Umbilical cord (tissue), 2 donors: Measurements from ENCODE around the gene NR1H4. TPM values are rescaled to one million over a fixed set of nuclear protein-coding genes. Genes with fewer than 3 reads are reported as not detected.
"Not testable (repeated sequence)": the region's sequence is repeated elsewhere in the genome, so short reads cannot be mapped to it uniquely, and the experiment has no call there.

Experiments
- DNase-seq: peaks from one replicate; pipeline ENCODE4 v3.0.0-alpha.2; 2015; ENCODE audit warnings: low spot score
- total RNA-seq: library from RNA; depleted of rRNA; stranded (reverse); fragments of >200 nt; gene quantifications from one replicate; pipeline ENCODE4 v1.2.3, GENCODE V29; 2014; ENCODE audit warnings: low replicate concordance; ENCODE audit not compliant: insufficient read depth

NR1H4 gene
- total RNA-seq, 1 donor from 2014 or later = 1.7 TPM

GRCh38 chr12:100472325-100472724 is 1.3 kb upstream of the NR1H4 start:
- no peak for DNase-seq

GRCh38 chr12:100473050-100473715 is 483 bp upstream of the NR1H4 start:
- no peak for DNase-seq

DNA sequence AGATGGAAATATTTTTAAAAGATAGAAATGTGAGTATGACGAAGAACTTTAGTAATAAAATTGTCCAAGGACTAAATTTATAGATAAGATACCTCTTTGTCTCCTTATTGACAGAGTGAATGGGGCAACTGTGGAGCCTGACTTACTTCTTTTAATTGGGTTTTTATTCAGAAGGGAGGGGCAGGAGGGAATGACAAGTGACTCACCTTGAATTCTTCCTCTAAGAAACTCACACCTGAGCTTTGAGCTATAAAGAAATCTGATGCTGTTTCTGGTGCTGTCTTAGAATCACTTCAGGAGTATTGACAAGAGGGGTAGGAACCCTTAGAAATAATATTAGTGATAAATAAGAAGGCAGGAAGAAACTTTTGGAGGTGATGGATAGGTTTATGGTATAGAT is 951 bp downstream of the NR1H4 start:
- no peak for DNase-seq

DNA sequence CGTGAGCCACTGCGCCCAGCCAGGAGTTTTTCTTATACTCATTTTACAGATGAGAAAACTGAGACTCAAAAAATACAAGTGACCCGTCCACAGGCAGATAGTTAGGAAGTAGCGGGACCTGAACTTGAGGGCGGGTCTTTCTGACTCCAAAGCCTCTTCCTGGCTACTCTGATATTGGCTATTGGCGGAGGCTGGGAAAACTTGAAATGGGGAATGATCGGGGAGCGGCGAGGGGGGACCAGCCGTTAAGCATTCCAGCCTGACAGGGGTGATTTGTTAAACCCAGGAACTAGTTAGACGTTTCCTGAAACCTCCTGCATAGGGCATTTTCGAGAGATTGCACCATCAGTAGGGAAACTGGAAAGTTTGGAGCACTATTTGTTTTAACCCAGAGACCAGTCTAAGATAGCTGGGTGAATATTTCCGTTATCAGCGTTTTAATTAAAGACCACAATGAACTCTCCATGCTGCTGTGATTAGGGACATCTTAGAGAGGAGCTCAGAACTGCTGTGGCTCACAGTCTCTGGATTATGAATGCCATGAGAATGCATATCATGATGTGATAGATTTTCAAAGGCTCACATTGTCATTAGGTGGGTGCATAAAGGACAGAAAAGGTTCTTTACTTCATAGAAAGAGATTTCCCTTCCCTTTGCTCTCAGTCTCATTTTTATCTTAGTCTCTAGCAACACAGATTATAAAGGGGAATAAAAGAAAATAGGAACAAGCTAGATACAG is 2.5 kb downstream of the NR1H4 start:
- no peak for DNase-seq

GRCh38 chr12:100481021-100481420 is 7.4 kb downstream of the NR1H4 start:
- no peak for DNase-seq

- no peak for DNase-seq
These were observed 10.7 kb downstream of the NR1H4 start for GRCh38 chr12:100484183-100484886.

- DNase-seq = no peak
These were observed 11.3 kb downstream of the NR1H4 start for GRCh38 chr12:100484891-100485471.

DNA sequence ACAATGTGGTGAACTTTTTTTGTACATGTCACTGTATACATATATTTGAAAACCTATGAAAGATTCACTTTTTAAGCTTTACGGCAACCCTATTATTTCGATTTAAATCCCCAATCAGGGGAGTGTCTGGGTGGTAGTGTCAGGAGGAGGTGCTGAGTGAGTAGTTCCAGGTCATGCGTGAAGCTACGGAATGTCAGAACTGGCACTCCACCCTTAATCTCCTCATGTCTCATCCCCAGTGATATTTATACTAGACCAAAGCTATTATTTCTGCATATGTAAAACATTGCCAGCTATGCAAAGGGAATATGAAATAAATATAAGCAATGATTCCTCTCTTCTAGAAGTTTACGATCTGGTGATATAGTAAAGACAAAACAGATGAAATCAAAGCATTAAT is 12.3 kb downstream of the NR1H4 start:
- DNase-seq = no peak

GRCh38 chr12:100489251-100489820 is 15.7 kb downstream of the NR1H4 start:
- DNase-seq = no peak

DNA sequence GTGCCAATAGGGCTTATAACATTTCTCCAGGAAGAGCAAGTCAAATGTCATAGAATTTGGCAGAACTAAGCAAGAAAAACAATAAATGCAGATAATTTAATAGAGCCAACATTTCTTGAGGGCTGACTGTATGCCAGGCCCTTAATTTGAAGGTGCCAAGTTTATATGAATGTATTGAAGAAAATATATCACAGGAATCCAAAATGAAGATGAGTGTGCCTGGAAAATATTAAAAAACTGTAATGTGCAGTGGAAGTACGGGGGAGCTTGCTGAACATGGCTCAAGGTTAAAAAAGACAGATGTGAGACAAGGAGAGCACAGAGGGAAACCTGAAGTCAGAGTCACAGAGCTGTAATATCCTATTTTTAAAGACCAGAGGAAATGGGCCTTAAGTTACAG is 16.4 kb downstream of the NR1H4 start:
- DNase-seq = peak; percentile 6

DNA sequence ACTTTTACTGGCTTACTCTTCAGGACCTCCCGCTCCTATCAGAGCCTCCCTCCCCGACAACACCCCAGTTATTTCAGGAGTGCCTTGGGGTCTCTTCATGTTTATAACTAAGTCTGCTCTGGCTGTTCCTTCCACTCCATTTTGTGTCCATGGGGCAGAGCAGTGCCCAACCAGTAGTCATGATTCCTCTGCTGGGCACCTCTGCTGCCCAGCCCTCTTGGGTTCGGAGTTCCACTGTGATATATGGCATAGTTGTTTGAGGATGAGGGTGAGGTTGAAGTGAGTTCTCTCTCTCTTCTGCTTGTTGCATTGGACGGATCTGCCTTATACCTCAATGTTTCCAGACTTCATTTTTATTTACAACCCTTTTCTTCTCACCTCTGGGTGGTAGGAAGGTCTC is 17.4 kb downstream of the NR1H4 start:
- no peak for DNase-seq

DNA sequence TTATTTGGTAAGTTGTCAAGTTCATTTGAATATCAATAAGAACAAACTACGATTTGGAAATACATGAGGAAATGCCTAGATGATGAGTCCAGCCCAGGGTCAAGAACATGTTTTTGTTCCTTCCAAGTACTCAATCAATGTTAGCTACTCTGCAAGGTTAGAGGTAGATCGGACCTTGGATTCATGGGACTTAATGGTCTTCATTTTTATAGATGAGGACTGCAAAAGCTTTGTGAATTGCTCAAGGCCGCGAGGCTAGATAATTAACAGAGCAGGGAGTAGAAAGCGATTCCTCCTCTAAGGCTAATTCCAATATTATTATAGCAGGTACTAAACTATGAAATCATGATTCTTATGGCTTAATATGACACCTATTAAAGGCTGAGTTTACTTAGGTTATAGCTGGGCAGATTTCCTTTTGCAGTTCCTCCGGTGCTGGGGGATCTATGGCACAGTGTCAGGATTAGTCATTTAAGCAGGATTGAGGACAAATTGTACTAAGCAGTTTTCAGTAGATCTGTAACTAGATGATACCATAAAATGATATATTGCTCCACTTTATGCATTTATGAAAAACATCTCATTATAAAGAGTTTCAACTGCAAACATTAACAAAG is 19.8 kb downstream of the NR1H4 start:
- no peak for DNase-seq

DNA sequence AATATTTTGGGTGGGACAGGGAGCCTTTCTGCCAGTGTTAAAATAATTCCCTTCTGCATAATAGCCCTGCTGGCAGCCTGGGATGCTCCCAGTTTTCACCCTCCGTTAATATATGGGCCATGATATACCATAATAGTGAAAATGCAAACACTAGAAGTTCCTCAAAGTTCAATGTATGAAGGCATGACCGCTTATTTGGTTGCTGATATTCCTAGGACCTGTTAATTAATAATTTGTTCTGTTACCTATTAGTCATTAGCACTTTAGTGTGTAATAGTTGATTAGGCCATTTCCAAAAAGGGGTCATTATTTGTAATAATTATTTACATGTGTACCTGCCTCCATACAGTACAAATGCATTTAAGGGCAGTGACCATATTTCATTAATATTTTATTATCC is 20.4 kb downstream of the NR1H4 start:
- no peak for DNase-seq

- no peak for DNase-seq
These were observed 20.9 kb downstream of the NR1H4 start for GRCh38 chr12:100494538-100494937.

DNA sequence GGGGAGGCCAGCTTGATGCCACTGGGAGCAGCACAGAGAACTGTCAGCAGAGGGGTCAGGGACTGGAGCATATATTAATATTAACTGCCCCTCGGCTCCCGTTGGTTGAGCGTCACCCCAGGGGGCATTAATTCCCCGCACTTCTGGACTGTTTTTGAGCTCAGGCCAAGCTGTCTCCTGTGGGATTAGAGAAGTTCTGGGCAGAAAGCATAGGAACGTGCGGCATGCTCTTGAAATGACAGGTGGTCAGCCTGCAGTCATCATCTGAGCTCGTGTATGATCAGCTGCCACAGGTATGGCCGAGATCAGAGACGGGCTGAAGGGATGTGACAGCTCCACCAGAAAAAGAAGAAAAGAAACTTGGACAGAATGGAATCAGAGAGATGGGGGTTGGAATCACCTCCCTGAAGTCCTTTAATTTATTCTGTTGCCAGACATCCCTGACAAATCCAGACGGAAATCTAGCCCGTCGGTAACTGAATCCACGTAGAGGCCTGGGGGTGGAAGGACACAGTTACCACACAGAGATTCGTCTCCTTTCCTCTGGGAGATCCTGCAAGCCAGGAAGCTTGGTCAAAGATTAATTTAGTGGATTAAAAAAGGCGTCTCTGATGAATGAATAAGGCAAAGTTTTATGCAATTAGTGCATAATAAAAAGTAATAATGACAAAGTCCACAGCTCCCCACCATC is 23.6 kb downstream of the NR1H4 start:
- no peak for DNase-seq

- DNase-seq = no peak
These were observed 24.5 kb downstream of the NR1H4 start for GRCh38 chr12:100498141-100498540.

DNA sequence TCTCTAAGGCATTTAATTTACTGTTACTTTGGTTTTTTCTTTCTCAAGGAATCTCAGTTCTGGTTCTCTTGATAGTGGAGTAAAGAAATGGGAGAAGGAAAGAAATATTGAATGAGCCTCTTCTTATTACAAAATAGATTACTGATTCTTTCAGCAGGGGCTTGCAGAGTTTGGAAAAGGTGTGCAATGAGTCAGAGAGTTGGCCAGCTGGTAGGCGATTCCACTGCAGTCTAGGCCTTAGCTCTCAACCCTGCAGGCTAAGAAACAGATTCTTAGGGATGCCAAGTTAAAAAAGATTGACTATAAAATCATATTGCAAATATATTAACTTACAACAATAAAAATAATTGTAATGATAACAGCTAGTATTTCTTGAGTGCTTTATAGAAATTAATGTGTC is 25.8 kb downstream of the NR1H4 start:
- DNase-seq = no peak

DNA sequence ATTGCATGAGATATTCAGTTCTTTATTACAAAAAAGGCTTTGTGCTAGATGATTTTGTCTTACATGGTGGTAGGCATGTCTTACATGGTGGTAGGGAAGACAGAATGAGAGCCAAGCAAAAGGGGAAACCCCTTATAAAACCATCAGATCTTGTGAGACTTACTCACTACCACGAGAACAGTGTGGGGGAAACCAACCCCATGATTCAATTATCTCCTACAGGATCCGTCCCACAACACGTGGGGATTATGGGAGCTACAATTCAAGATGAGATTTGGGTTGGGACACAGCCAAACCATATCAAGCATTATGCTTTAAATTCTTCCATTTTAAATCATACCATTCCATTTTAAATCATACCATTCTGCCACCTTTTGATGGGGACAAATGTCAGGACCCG is 29.1 kb downstream of the NR1H4 start:
- DNase-seq = not testable (repeated sequence)

DNA sequence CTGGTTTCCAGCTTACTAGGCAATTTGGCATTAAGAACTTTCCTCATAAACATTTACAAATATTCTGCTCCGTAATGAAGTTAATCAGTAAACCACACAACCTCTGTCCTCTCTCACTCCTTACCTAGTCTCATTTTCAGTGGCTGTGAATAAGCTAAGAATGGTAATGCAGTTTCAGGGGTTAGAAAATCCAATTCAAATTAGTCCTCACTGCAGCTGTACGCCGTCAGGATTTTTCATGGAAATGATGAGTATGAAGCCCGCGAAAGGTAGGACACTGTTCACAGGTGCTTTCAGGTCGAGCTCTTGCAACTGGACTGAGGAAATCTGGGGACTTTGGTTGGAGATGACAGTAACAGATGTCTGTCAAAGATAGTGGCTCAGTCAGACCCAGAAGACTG is 29.6 kb downstream of the NR1H4 start:
- no peak for DNase-seq

GRCh38 chr12:100504804-100505203 is 31.1 kb downstream of the NR1H4 start:
- DNase-seq = no peak

- no peak for DNase-seq
These were observed 35.1 kb downstream of the NR1H4 start for GRCh38 chr12:100508751-100509150.
